ENCODE results near the gene AVPR1B.

- TF ChIP-seq POLR2AphosphoS5 (IDR thresholded peaks at IDR 0.05; ENCODE audit: low read depth, low read length) (no peak), ATF3 (CRISPR knock-in tag; IDR thresholded peaks at IDR 0.05) (no peak), IRF2 (CRISPR knock-in tag; IDR thresholded peaks at IDR 0.05) (no peak)
- TF ChIP-seq, protein P1, sequence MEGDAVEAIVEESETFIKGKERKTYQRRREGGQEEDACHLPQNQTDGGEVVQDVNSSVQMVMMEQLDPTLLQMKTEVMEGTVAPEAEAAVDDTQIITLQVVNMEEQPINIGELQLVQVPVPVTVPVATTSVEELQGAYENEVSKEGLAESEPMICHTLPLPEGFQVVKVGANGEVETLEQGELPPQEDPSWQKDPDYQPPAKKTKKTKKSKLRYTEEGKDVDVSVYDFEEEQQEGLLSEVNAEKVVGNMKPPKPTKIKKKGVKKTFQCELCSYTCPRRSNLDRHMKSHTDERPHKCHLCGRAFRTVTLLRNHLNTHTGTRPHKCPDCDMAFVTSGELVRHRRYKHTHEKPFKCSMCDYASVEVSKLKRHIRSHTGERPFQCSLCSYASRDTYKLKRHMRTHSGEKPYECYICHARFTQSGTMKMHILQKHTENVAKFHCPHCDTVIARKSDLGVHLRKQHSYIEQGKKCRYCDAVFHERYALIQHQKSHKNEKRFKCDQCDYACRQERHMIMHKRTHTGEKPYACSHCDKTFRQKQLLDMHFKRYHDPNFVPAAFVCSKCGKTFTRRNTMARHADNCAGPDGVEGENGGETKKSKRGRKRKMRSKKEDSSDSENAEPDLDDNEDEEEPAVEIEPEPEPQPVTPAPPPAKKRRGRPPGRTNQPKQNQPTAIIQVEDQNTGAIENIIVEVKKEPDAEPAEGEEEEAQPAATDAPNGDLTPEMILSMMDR (CRISPR knock-in tag; IDR thresholded peaks at IDR 0.05), result no peak
- TF ChIP-seq, protein P2, sequence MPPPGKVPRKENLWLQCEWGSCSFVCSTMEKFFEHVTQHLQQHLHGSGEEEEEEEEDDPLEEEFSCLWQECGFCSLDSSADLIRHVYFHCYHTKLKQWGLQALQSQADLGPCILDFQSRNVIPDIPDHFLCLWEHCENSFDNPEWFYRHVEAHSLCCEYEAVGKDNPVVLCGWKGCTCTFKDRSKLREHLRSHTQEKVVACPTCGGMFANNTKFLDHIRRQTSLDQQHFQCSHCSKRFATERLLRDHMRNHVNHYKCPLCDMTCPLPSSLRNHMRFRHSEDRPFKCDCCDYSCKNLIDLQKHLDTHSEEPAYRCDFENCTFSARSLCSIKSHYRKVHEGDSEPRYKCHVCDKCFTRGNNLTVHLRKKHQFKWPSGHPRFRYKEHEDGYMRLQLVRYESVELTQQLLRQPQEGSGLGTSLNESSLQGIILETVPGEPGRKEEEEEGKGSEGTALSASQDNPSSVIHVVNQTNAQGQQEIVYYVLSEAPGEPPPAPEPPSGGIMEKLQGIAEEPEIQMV (CRISPR knock-in tag; IDR thresholded peaks at IDR 0.05; ENCODE audit: low read depth), result no peak
Measured at GRCh38 chr1:206109718-206110117, 7.5 kb downstream of the AVPR1B start.
